GM10266 (cell line): ENCODE results near the gene NTM.

Experiments used
- DNase-seq: peaks from one replicate; pipeline ENCODE4 v3.0.0; 2012; ENCODE audit errors: extremely low spot score
- TF ChIP-seq, protein P1 (sequence below): IDR thresholded peaks from 2 replicates; pipeline ENCODE4 v1.5.1; 2012; ENCODE audit warnings: mild to moderate bottlenecking, low read depth; ENCODE audit not compliant: control insufficient read depth, insufficient read depth; ENCODE audit errors: missing control alignments

The NTM gene

GRCh38 chr11:132047167-132047566 is 676.8 kb downstream of the NTM start:
- TF ChIP-seq, protein P1, sequence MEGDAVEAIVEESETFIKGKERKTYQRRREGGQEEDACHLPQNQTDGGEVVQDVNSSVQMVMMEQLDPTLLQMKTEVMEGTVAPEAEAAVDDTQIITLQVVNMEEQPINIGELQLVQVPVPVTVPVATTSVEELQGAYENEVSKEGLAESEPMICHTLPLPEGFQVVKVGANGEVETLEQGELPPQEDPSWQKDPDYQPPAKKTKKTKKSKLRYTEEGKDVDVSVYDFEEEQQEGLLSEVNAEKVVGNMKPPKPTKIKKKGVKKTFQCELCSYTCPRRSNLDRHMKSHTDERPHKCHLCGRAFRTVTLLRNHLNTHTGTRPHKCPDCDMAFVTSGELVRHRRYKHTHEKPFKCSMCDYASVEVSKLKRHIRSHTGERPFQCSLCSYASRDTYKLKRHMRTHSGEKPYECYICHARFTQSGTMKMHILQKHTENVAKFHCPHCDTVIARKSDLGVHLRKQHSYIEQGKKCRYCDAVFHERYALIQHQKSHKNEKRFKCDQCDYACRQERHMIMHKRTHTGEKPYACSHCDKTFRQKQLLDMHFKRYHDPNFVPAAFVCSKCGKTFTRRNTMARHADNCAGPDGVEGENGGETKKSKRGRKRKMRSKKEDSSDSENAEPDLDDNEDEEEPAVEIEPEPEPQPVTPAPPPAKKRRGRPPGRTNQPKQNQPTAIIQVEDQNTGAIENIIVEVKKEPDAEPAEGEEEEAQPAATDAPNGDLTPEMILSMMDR, result no peak
- DNase-seq, result no peak

DNA sequence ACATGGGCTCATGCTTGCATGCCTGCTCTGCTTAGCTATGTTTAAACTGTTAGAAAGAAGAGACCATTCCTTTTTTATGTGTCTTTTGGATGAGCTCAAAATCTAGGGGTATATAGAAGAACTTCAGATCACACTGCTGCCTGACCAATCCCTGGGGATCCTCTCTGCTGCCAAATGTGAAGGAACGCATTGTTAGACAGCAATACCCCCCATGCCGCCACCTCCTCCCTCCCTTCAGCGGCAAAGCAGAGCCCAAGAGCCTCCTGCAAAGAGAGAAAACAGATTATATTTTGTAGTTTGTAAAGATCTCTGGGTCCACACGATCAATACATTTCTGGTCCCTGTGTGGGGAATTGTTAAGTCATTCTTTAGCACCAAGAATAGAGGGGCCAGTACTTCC is 677.6 kb downstream of the NTM start:
- TF ChIP-seq, protein P1, result no peak
- DNase-seq, result no peak

- TF ChIP-seq, protein P1, result no peak
- DNase-seq, result no peak
These were observed 678.8 kb downstream of the NTM start for GRCh38 chr11:132049205-132049604.

DNA sequence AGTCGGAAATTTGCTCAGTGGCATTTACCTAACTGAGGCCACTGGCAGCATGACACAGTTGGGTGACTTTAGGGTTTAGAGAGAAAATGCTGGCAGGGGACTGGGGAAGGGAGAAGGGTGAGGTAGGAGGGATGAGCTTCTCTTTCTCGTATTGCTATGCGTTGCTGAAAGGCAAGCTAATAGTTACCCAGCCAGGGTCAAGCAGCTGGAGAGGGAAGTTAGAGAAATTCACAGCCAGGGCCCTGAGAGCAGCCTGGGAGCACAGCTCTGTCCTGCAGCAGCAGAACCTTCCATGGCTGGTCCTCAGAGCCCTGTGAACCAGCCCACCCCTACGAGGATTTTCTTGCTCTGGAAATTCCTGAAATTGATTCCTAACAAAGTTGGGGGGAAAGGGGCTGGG is 679.6 kb downstream of the NTM start:
- DNase-seq, result no peak
- TF ChIP-seq, protein P1, result no peak

DNA sequence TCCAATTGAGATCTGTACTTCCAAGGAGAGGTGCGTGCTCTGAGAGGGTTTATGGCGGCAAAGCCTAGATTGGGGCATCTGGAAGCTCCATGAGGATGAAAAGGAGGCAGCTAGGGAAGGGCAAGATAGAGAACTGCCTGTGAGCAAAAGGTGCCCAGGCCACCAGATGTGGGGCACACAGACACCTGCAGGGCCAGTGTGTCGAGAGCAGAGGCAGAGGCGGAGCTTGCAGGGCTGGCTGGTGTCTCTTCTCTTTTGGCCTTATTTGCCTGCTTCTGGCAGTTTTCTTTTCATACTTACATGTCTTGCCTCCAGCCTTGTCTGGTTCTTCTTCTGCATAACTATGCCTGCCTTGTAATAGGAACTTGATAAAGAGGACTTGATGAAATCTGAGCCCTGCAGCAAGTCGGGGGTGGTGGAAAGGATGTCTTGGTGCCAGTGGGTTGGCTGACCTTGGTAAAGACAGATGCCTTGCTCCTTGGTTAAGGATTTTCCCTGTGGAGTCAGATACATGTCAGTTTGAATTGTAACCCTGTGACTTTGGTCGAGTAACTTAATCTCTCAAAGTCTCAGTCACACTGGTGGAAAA is 680.3 kb downstream of the NTM start:
- no peak for DNase-seq
- TF ChIP-seq, protein P1, result no peak

- DNase-seq, result no peak
- TF ChIP-seq, protein P1, result no peak
These were observed 681.3 kb downstream of the NTM start for GRCh38 chr11:132051704-132052103.

DNA sequence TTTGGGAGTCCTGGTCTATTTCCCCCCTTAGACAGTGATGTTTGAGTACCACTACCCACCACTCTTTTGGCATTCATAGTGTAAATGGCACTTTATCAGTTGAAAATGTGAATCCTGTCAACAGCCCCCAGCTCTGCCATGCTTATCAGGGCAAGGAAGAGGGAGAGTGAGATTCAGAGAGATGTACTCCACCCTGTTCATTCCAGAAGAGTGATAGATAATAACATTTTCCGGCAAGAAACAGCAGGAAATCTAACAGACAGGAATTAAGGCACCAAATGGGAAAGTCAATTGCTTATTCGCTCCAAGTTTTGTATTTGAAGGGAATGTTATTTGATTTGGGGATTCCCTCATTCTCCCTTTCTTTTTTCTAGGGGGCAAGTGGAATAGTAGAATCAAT is 681.9 kb downstream of the NTM start:
- TF ChIP-seq, protein P1, result no peak
- DNase-seq, result no peak
